Measurements from ENCODE around the gene PAIP2B.

DNA sequence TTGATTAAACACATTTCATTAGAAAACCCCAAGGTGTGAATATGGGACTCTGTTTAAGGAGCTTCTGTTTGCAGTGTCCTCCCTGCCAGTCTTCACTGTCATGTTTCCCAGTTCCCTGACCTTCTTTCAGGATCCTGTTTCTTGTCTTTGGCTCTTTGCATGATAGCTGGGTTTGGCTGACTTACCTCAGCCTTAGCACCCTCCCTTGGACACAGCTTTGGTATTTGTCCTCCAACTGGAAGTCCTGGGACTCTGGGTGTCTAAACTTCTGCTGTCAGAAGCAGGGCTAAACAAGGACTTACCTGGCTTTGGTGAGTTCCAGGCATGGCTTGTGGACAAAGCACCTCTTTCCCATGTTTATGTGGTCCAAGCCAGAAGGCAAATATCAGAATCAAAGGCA lies 11.2 kb upstream of the PAIP2B start:
- TF ChIP-seq, protein P1, sequence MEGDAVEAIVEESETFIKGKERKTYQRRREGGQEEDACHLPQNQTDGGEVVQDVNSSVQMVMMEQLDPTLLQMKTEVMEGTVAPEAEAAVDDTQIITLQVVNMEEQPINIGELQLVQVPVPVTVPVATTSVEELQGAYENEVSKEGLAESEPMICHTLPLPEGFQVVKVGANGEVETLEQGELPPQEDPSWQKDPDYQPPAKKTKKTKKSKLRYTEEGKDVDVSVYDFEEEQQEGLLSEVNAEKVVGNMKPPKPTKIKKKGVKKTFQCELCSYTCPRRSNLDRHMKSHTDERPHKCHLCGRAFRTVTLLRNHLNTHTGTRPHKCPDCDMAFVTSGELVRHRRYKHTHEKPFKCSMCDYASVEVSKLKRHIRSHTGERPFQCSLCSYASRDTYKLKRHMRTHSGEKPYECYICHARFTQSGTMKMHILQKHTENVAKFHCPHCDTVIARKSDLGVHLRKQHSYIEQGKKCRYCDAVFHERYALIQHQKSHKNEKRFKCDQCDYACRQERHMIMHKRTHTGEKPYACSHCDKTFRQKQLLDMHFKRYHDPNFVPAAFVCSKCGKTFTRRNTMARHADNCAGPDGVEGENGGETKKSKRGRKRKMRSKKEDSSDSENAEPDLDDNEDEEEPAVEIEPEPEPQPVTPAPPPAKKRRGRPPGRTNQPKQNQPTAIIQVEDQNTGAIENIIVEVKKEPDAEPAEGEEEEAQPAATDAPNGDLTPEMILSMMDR (conservative IDR thresholded peaks at IDR 0.05; ENCODE audit: low read length), result no peak
- no peak for TF ChIP-seq EZH2phosphoT487 (IDR thresholded peaks at IDR 0.05; ENCODE audit: borderline replicate concordance)
